ENCODE results near the gene ELN.
A peak's percentile ranks its signal among the peaks of the same experiment; 100 is the strongest.

ELN gene

DNA sequence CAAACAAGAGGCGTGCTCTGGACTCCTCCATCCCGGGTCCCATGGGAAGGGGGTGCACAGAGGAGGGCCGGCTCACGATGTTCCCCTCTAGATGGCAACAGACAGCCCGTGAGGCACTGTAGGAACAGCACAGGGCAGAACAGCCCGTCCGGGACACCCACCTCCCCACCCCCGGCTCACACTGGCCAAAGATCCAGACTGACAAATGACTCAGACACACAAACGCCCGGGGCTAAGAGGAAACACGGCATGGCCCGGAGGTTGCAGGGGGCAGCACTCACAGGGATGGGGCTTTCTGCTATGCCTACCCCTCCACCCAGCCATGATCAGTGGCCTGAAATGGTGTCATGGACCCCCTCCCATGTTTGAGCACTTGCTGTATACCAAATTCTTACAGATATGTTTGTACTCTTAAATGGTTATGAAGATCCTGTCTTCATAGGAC is 4.9 kb upstream of the ELN start:
- no peak for DNase-seq (ENCODE audit: low read depth in 2 of 2)

DNA sequence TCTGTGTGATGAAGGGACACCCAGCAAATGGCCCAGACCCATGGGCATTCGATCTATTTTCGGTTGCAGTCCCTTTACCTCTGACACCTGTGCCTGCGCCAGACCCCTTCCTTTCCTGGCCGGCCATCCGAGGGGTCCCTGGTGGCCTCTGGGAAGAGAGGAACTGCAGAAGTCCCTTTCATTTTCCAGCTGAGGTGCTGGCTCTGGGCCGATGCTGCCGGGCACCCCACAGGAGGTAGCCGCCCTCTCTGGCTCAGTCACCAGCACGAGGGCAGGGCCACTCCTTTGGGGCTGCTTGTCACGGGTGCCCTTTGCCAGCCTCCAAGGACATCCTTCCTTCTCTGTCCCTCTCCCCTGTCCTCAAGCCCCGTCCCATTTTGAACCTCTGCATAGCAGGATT is 4.2 kb upstream of the ELN start:
- no peak for DNase-seq (ENCODE audit: low read depth in 2 of 2)

GRCh38 chr7:74025146-74025545 is 2.8 kb upstream of the ELN start:
- DNase-seq (ENCODE audit: low read depth in 2 of 2), result no peak

DNA sequence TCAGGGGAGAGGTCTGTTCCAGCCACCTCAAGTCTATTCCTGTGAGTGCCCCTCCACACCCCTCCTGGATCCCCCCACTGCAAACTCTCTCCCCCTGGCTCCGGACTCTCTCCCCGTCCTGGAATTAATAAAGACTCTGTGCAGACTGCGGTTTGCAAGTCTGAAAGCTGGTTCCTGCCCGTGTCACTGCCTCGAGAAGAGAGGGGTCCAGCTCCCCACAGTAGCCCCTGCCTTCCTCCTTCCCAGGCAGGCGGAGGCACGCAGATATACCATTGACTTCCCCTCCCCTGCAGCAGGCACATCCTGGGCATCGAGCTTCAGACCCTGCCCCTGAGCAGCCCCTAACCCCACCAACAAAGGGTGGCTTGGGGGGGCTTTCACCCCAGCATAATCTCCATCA is 2.2 kb upstream of the ELN start:
- DNase-seq (ENCODE audit: low read depth in 2 of 2), result no peak

DNA sequence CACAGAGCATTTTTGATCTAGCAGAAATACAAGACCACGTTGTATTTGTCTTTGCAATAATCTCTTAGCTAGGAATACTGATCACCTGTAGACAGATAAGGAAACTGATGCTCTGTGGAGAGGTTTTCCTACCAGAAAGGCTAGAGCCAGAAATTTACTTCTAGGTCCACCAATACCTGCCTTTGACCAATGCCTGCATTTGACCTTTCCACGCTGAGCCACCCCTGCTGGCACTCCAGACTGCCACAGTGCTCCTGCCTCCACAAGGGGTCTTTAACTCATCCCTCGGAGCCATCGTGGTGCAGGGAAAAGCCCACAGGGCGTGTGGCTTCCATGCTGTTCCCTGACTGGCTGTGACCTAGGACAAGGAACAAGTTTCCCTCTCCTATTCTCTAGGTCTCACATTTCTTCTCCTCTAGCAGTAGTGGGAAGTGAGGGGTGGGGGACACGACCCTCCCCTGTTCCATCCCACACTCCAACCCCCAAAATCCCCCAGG is 1.5 kb upstream of the ELN start:
- no peak for DNase-seq (ENCODE audit: low read depth in 2 of 2)

DNA sequence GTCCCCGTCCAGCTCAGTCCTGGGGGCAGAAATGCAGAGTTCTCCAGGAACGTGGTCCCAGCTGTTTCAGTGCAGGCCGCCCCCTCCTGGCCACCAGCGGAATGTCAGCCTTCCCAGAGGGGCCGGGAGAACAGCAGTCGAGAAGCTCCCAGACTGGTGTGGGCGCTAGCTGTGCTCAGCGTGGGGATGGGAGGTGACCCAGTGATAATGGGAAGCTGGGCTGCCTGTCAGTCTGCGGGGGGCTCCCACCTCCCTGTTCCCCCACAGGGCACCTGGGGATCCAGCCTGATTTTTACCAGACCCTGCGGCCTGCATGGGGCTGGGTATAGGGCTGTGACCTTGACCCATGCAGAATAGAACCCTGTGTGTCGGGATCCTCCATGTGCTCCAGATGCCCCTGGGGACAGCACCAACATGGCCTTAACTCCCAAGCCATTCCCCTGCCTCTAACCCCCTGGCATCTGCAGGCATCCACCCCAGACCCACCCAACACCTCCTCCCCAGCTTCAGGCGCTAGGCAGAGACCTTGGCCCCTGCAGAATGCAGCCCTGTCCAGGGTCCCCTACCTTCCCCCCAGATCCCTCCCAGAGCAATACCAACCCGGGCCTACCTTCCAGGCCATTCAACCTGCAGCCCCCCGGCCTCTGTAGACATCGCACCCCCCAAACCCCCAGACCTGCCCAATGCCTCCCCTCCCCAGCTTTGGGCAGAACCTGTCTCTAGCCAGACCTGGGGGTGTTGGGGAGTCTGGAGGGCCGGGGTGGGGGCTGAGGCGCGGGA is 880 bp upstream of the ELN start:
- DNase-seq (ENCODE audit: low read depth in 2 of 2), result peak in 1 of 2 experiments; percentile 36

DNA sequence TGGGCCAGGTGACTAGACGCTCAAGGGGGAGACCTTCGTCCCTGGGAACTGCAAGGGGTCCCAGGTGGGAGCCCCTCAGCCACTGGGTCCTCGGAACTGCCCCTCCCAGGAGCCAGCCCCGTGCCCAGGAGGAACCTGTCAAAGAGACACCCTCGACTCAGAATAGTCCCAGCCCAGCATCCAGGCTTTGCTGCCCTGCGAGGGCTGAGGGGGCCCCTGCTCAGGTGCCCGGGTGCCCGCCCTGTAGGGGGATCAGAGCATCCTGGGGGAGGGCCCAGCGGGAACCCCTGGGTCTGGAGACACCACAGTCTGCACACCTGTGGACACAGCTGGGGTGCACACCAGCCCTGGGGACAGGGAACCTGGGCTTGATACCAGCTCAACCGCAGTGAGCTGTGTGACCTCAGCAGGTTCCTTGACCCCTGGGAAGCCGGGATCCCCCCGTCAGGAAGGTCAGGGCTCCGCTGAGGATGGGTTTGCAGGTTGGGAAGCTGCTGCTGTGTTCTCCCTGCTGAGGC is 407 bp downstream of the ELN start:
- DNase-seq (ENCODE audit: low read depth in 2 of 2), result no peak

DNA sequence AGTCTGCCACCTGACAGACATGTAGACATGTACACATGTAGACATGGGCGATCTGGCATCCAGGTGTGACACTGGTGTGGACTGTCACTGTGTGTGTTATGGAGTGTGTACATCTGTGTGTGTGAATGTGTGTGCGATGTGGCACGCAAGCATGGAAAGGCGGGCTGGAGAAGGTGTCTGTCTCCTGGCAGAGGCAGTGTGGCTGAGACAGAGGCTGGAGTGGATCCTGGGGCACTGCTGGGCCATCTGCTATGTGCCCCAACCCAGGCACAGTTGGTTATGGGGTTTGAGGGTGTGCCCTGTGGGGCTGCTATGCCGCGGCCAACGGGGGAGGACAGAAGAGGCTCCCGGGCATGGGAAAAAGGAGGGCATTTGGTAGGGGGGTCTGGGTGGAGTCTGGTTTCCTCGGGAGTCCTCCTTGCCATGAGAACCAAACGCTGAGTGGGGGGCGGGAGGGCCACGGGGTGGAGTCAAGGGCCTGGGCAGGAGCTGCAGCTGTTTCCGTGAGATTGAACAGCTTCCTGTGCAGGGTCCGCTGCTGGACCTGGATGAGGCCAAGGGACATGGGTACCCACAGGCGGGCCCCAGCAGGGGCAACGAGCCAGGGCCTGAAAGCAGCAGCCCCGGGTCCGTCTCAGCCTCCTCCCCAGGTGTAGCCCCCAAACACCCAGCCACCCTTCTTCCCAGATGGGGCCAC is 1.3 kb downstream of the ELN start:
- DNase-seq (ENCODE audit: low read depth in 2 of 2), result no peak

DNA sequence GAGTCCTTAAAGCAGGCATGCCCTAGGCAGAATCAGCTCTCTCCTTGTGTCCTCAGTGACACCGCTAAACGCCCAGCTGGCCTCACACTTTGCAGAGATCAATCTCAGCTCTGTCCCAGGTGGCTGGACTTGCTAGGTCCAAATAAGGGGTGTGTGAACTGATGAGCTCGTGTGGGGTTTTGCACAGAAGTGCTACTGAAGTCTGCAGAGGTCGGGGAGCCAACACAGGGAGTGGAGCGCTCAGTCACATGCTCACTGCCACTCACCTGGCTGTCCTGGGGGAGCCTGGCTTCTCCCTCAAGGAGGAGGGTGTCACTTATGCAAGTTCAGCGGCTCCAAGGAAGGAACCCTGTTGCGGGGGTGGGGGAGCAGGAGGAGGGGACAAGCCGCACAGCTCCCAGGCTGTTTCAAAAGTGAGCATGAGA is 2.0 kb downstream of the ELN start:
- DNase-seq (ENCODE audit: low read depth in 2 of 2), result no peak

DNA sequence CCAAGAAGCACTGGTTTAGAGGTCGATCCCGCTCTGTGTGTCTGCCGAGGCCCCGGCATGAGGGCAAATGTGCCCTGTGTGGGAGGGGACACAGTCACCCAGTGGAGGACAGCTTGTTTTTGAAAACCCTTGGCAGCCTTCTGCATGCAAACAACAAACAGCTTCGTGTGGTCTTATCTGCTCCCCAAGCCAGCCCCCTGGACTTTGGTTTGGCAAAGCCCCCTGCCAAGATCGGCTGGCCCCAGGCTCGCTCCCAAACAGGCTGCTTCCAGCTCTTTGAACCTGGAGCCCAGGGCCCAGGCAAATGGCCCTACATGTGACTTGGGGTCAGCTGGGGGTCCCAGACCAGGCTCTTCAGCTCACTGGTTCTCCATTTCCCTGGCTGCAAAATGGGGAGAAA is 2.9 kb downstream of the ELN start:
- no peak for DNase-seq (ENCODE audit: low read depth in 2 of 2)

DNA sequence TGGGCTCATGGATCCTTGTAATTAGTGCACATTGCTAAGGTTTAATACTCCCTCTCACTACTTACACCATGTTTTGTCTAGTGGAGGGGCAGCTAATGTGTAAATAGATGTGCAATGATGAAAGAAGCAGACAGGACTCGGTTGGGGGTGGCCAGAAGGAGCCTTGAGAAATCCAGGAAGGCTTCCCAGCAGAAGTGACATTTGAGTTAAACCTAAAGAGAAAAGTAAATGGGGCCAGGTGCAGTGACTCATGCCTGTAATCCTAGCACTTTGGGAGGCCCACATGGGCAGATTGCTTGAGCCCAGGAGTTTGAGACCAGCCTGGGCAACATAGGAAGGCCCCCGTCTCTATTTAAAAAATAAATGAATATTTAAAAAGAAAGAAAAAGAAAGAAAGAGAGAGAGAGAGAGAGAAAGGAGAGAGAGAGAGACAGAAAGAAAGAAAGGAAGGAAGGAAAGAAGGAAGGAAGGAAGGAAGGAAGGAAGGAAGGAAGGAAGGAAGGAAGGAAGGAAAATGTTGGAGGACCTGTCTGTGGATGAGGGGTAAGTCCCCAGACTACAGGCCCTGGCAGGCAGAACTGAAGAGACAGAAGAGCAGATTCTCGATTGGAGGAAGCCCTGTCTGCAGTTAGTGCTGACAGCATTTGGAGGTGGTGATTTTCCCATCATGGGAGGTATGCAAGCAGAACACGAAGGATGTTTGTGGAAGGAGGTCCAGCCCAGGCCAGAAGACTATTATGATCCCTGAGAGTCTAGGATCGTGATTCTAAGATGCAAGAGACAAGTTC is 3.6 kb downstream of the ELN start:
- DNase-seq (ENCODE audit: low read depth in 2 of 2), result no peak

GRCh38 chr7:74032191-74032490 is 4.2 kb downstream of the ELN start:
- peak in 1 of 2 experiments; percentile 25 for DNase-seq (ENCODE audit: low read depth in 2 of 2)

DNA sequence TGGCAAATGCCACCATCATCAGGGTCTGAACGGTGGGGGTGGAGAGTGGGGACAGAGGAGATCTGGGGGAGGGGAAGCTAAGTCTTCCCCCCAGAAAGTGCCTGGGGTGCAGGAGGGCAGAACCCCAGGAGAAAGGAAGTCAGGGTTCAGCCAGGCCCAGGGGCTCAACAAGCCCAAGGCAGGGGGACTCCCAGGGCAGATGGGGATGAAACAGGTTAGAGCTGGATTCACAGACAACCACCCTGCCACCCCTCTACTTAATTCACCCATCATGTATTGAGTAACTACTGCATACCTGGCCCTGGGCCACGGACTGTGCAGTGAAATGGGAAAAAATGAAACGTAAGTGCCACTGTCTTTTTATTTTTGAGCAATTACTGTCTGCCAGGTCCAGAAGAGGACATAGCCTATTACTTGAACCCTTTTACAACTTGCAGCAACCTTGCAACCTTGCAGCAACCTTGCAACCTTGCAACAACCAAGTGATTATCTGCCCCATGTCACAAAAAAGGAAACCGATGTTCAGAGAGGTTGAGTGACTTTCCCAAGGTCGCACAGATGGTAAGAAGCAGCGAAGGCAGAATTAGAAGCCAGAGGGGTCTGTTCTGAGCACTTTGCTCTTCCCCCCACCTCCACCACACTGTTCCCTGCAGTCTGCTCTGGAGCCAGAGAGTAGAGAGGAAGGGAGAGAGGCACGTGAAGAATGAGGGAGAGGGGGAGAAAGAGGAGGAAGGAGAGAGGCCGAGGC is 4.8 kb downstream of the ELN start:
- DNase-seq (ENCODE audit: low read depth in 2 of 2), result no peak

DNA sequence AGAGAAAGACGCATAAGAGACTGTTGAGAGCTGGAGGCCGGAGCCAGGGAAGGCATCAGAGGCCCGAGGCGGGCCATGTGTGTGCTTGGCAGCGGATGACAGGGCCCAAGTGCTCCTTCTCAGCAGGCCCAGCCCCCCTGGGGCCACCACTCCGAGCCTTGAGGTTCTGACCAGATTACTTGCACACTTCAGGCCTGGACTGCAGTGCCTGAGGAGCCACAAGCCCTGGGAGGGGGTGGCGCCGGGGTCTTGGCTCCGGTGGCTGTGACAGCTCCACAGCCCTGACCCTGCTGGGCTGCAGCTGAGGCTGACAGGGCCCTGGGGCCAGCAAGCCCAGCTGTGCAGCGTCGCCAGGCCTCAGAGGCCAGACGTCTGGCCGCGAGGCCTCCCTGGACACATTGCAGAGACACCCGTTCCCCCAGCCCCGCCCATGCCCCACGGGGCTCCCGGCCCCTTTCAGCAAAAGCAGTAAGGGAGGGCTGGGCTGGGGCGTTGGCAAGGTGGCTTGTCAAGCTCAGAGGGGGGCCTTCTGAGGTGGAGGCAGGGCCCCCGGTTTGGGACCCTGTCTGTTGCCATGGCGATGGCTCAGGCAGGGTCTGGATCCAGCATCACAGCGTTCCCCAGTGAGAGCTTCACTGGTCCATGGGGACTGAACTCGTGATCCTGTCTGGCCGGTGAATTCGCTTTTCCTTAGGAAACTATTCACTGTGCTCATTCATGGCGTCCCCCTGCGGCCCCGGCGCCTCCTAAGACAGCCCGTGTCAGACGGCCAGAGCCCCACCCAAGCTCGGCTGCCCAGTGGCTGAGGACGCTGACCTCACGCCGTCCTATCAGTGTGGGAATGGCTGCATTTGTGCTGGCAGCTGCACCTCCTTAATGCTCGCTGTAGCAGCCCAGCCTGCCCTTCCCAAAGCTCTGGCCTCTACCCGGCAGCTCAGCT is 5.7 kb downstream of the ELN start:
- DNase-seq (ENCODE audit: low read depth in 2 of 2), result no peak

GRCh38 chr7:74037609-74038008 is 9.6 kb downstream of the ELN start:
- DNase-seq (ENCODE audit: low read depth in 2 of 2), result no peak

GRCh38 chr7:74038194-74038961 is 10.4 kb downstream of the ELN start:
- DNase-seq (ENCODE audit: low read depth in 2 of 2), result no peak

GRCh38 chr7:74039337-74039736 is 11.4 kb downstream of the ELN start:
- no peak for DNase-seq (ENCODE audit: low read depth in 2 of 2)

DNA sequence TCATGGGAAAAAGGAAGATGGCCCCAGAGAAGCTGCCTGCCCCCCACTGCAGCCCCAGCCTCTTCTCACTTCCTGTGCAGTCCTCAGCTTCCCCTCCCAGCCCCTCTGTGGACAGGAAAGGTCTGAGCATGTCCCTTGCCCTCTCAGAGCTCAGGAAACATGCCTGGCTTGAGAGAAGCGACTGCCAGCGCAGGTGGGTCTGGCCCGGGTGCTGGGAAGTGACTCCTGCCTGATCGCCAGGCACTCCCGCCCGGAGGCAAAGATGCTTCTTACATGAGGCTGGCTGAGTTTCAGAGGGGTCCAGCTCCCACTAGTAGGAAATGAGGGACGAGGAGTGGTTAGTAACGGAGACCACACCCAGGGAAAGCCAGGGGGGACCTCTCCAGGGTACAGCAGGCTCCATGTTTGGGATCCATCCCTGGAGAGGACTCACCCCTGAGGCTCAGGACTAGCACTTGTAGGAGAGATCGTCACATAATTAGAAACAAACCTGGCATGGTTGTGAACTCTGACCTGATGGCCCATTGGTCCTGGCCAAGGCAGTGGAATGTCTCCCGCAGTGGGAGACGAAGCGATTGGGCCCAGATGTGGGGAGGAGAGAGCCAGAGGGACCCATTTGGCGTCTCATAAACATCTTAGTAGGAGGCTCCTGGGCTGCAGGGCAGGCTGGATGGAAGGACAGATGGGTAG is 12.3 kb downstream of the ELN start:
- no peak for DNase-seq (ENCODE audit: low read depth in 2 of 2)
